RWPE1 (cell line): Measurements from ENCODE around the gene FUT6.

Source experiments
- CTCF ChIA-PET: fragments of 350-600 bp; sonication (Branson Sonifier 250); formaldehyde crosslinking; extraction: SDS; loops from one replicate; lab custom pipeline; 2021; lab: Yijun Ruan, JAX
- POLR2A ChIA-PET: fragments of 400-600 bp; formaldehyde crosslinking; extraction: SDS; loops from one replicate; lab custom pipeline; 2020; ENCODE audit warnings: antibody characterized with exemption; ENCODE audit not compliant: low non-redundant PET; lab: Yijun Ruan, JAX
- DNase-seq: peaks from one replicate; pipeline ENCODE4 v3.0.0; 2012; ENCODE audit warnings: low spot score
- H3K27ac ChIP-seq: fragments of 450-650 bp; 2 replicates; pipeline ENCODE4 v1.5.1; 2017
- TF ChIP-seq, protein P1 (sequence below): fragments of 450-650 bp; conservative IDR thresholded peaks from 2 replicates; pipeline ENCODE4 v1.5.1; 2017; ENCODE audit warnings: low read depth, mild to moderate bottlenecking

The FUT6 gene

DNA sequence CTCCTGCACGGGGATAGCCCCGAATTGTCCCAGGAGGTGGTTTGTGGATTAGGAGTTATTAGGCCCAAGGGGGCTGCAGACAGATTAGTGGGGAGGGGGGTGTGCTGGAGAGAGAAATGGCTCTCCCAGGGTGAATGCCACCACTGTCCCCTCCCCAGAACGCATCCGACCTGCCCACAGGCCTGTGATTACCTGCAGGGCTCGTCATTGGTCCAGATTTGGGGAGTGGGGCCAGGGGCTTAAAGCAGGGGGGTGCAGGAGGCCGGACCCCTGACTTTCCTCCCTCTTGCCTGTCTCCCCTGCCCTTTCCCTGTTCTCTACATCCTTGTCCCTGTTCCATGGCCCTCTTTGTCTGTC lies 33.4 kb downstream of the FUT6 start:
- ChIA-PET POLR2A (no interaction called here), CTCF (interaction anchor here (0.7 to 1.0 kb wide), 5 partner anchors 17 to 94 kb away, joined by 3 to 7 read pairs (median 3); no protein-coding TSS in a partner anchor)
- DNase-seq: no peak
- H3K27ac ChIP-seq: peak overlapping the region; percentile 27
- TF ChIP-seq, protein P1, sequence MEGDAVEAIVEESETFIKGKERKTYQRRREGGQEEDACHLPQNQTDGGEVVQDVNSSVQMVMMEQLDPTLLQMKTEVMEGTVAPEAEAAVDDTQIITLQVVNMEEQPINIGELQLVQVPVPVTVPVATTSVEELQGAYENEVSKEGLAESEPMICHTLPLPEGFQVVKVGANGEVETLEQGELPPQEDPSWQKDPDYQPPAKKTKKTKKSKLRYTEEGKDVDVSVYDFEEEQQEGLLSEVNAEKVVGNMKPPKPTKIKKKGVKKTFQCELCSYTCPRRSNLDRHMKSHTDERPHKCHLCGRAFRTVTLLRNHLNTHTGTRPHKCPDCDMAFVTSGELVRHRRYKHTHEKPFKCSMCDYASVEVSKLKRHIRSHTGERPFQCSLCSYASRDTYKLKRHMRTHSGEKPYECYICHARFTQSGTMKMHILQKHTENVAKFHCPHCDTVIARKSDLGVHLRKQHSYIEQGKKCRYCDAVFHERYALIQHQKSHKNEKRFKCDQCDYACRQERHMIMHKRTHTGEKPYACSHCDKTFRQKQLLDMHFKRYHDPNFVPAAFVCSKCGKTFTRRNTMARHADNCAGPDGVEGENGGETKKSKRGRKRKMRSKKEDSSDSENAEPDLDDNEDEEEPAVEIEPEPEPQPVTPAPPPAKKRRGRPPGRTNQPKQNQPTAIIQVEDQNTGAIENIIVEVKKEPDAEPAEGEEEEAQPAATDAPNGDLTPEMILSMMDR: peak; percentile 42

- peak overlapping the region; percentile 27 for H3K27ac ChIP-seq
- DNase-seq: peak; percentile 60
- TF ChIP-seq, protein P1: peak; percentile 83
- ChIA-PET CTCF (interaction anchor here (0.5 to 1.0 kb wide), 3 partner anchors 21 to 85 kb away, joined by 3 read pairs; no protein-coding TSS in a partner anchor), POLR2A (no interaction called here)
Observed at GRCh38 chr19:5805462-5806132, 33.9 kb downstream of the FUT6 start.

- ChIA-PET POLR2A (interaction anchor here (0.5 to 1.2 kb wide), 4 partner anchors 17 to 99 kb away, joined by 3 to 7 read pairs (median 4); partner anchors contain the start of gene NDUFA11), CTCF (interaction anchor here (0.5 to 1.7 kb wide), 40 partner anchors 9 to 1258 kb away, joined by 3 to 20 read pairs (median 4); partner anchors contain the start of genes CAPS, CATSPERD, DUS3L and FUT3)
- H3K27ac ChIP-seq: peak within 1 kb of the TSS; percentile 39
- TF ChIP-seq, protein P1: no peak
- peak; percentile 65 for DNase-seq
Observed at GRCh38 chr19:5804516-5805461, 34.7 kb downstream of the FUT6 start, which contains the start of gene NRTN. Gene NRTN, plus strand, starts transcription at chr19:5805067. Its CDS starts 19,099 bp downstream, at chr19:5824166.

- ChIA-PET CTCF (interaction anchor here (0.6 to 1.7 kb wide), 38 partner anchors 9 to 1257 kb away, joined by 3 to 20 read pairs (median 4); partner anchors contain the start of genes CAPS, CATSPERD, DUS3L and FUT3), POLR2A (interaction anchor here (0.5 to 1.2 kb wide), 4 partner anchors 18 to 100 kb away, joined by 3 to 7 read pairs (median 4); partner anchors contain the start of gene NDUFA11)
- TF ChIP-seq, protein P1: peak; percentile 96
- DNase-seq: peak; percentile 90
- H3K27ac ChIP-seq: peak overlapping the region; percentile 39; the same call in 1 of the 2 replicates
Observed at GRCh38 chr19:5803752-5804515, 35.6 kb downstream of the FUT6 start.

- TF ChIP-seq, protein P1: no peak
- CTCF ChIA-PET: interaction anchor here (0.5 to 1.7 kb wide), 28 partner anchors 8 to 241 kb away, joined by 3 to 20 read pairs (median 4); partner anchors contain the start of genes CAPS, CATSPERD, DUS3L and FUT3
- no peak for DNase-seq
- peak overlapping the region; percentile 39; the same call in 1 of the 2 replicates for H3K27ac ChIP-seq
- POLR2A ChIA-PET: interaction anchor here (1.2 kb wide), 1 partner anchor 24 kb away, joined by 4 read pairs; no protein-coding TSS in a partner anchor
Observed at GRCh38 chr19:5803441-5803751, 36.1 kb downstream of the FUT6 start.
